NOMO-1 (cell line): Measurements from ENCODE around the gene SMIM30.

ENCODE experiments used
- DNase-seq, 2 experiments: peaks; one replicate each; lab custom pipeline; 2025; ENCODE audit not compliant: unreplicated experiment in 2 of 2; lab: John Stamatoyannopoulos, UW

Gene SMIM30

GRCh38 chr7:113109718-113110117, 8.6 kb downstream of the SMIM30 start:
- no peak for DNase-seq

GRCh38 chr7:113100121-113100603, 18.2 kb downstream of the SMIM30 start:
- DNase-seq: no peak

GRCh38 chr7:113099284-113099919, 19.0 kb downstream of the SMIM30 start:
- DNase-seq: no peak

- no peak for DNase-seq
Measured at GRCh38 chr7:113094517-113095249, 23.7 kb downstream of the SMIM30 start.

- no peak for DNase-seq
Measured at GRCh38 chr7:113093561-113093960, 24.8 kb downstream of the SMIM30 start.

- DNase-seq: no peak
Measured at GRCh38 chr7:113092762-113093161, 25.6 kb downstream of the SMIM30 start.

- DNase-seq: peak; percentile 27 to 75
Measured at GRCh38 chr7:113087071-113087998, 31.0 kb downstream of the SMIM30 start.

- DNase-seq: no peak
Measured at GRCh38 chr7:113086431-113086888, 31.9 kb downstream of the SMIM30 start, which contains the start of gene GPR85. GPR85 (minus strand) TSS chr7:113086827; CDS start chr7:113084721, 2,106 bp downstream.

GRCh38 chr7:113085781-113086390, 32.5 kb downstream of the SMIM30 start:
- DNase-seq: no peak

- no peak for DNase-seq
Measured at GRCh38 chr7:113084496-113085172, 33.7 kb downstream of the SMIM30 start.

GRCh38 chr7:113083816-113084495, 34.4 kb downstream of the SMIM30 start:
- DNase-seq: no peak

- no peak for DNase-seq
Measured at GRCh38 chr7:113083132-113083815, 35.1 kb downstream of the SMIM30 start.

- no peak for DNase-seq
Measured at GRCh38 chr7:113078331-113078730, 40.0 kb downstream of the SMIM30 start.

- DNase-seq: no peak
Measured at GRCh38 chr7:113076703-113077102, 41.7 kb downstream of the SMIM30 start.

GRCh38 chr7:113071465-113071864, 46.9 kb downstream of the SMIM30 start:
- peak; percentile 53 to 74 for DNase-seq
